ENCODE data around the gene PPP1R11. TPM values are rescaled to one million over a fixed set of nuclear protein-coding genes. Genes with fewer than 3 reads are reported as not detected.

The PPP1R11 gene
- total and polyA plus RNA-seq, 2 of the 13 experiments (the other 11 are each of a cell fraction or from before 2014, with no cell fraction given) = 32.1 to 58.9 TPM

DNA sequence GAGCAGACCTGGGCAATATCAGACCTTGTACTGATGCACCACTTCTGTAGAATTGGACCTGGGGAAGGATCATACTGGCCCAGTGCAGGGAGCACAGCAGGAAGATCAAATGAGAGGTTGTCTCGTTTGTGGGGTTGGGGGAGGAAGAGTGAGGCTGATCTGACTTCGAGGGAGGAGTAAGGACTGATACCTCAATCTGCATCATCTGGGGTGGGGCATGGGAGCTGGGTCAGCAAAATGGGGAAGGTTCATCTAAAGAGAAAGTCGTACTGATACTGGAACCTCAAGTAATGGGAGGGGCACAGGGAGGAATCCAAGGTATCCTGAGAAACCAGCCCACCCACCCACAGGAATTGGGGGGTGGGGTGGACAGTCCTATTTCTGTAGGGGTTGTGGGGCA lies 4.9 kb downstream of the PPP1R11 start (continued):
- TF ChIP-seq ZNF207 (IDR thresholded peaks at IDR 0.05; ENCODE audit: borderline replicate concordance) (no peak), HNRNPLL (IDR thresholded peaks at IDR 0.05; ENCODE audit: low read depth, low read length, poor library complexity, severe bottlenecking) (no peak), RXRB (CRISPR knock-in tag; IDR thresholded peaks at IDR 0.05; ENCODE audit: borderline replicate concordance) (no peak), ZNF724P (CRISPR knock-in tag; IDR thresholded peaks at IDR 0.05; ENCODE audit: borderline replicate concordance) (no peak)

DNA sequence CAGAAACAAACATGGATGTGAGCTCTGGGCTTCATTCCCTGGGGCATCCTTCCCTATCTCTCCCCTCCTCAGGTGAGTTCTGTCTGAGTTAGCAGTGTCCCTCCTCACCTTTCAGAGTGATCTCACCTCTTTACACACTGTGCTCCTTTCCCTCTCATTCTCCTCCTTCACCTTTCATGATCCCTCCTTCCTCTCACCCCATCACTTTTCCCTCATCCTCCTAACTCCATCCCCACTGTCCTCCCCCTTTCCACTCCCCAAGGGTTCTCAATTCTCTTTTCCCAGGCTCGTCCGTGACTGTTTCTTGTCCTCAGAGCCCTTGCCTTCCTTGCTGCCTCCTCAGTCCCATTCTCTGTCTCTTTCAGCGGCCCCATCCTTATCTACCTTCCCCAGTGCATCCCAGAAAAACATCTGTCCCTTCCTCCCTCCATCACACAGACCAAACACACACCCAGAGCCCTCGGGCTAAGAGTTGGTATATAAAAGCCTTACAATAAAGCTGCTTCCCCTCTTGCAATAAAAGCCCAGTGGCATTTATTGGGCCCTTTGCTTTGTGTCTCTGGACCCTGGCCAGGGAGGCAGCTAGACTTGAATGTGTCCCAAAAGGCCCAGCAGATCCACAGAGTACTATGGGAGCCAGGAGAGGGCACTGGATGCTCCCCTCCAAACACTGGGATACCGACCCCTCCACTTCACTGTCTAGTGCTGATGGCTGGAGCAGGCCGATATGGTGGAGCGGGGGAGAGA lies 6.7 kb downstream of the PPP1R11 start:
- Histone ChIP-seq H3K27me3 (ENCODE audit: control insufficient read depth in 1 of 2, insufficient read depth in 2 of 2, low read length in 2 of 2) (peaks cover under 1 to 34% of the 10 kb centered on the region in 2 experiments; a peak in 4 of 5 replicates), H3K79me2 (ENCODE audit: insufficient read depth, low read length) (no peaks in the 10 kb centered on the region), H4K20me1 (ENCODE audit: insufficient read depth, low read length) (no peaks in the 10 kb centered on the region), H3K36me3 (replicated peaks in 1 of 2; ENCODE audit: control insufficient read depth in 1 of 2, insufficient read depth in 2 of 2, low read length in 2 of 2) (peaks cover 0 to 6% of the 10 kb centered on the region in 2 experiments; a peak in 2 of 5 replicates), H3K27ac (ENCODE audit: extremely low read length, insufficient read depth, low read length) (no peak overlapping the region), H3K9ac (ENCODE audit: insufficient read depth, low read depth, low read length) (no peak overlapping the region), H3K4me1 (ENCODE audit: insufficient read depth, low read length) (peaks cover 48% of the 10 kb centered on the region), H3K4me2 (ENCODE audit: low read depth, low read length) (peak overlapping the region; percentile 95; the same call in 1 of the 2 replicates), H3K9me3 (ENCODE audit: low read length) (no peaks in the 10 kb centered on the region), H3K4me3 (replicated peaks in 1 of 3; ENCODE audit: insufficient read depth in 1 of 3, low read depth in 2 of 3, low read length in 3 of 3) (peak overlapping the region in 1 of 3 experiments; percentile 77; a peak in 1 of 6 replicates), H2AFZ (ENCODE audit: low read length) (no peak overlapping the region)
- ATAC-seq = no peak
- no peak for TF ChIP-seq HMG20B (CRISPR knock-in tag; conservative IDR thresholded peaks at IDR 0.05)
- TF ChIP-seq, protein P1, sequence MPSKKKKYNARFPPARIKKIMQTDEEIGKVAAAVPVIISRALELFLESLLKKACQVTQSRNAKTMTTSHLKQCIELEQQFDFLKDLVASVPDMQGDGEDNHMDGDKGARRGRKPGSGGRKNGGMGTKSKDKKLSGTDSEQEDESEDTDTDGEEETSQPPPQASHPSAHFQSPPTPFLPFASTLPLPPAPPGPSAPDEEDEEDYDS (CRISPR knock-in tag; IDR thresholded peaks at IDR 0.05) = no peak
- no peak for TF ChIP-seq SP140L (CRISPR knock-in tag; IDR thresholded peaks at IDR 0.05; ENCODE audit: borderline replicate concordance)
- TF ChIP-seq SIN3A (IDR thresholded peaks at IDR 0.05; ENCODE audit: borderline replicate concordance, low read depth, low read length) = no peak
- TF ChIP-seq, protein P2, sequence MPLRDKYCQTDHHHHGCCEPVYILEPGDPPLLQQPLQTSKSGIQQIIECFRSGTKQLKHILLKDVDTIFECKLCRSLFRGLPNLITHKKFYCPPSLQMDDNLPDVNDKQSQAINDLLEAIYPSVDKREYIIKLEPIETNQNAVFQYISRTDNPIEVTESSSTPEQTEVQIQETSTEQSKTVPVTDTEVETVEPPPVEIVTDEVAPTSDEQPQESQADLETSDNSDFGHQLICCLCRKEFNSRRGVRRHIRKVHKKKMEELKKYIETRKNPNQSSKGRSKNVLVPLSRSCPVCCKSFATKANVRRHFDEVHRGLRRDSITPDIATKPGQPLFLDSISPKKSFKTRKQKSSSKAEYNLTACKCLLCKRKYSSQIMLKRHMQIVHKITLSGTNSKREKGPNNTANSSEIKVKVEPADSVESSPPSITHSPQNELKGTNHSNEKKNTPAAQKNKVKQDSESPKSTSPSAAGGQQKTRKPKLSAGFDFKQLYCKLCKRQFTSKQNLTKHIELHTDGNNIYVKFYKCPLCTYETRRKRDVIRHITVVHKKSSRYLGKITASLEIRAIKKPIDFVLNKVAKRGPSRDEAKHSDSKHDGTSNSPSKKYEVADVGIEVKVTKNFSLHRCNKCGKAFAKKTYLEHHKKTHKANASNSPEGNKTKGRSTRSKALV (CRISPR knock-in tag; IDR thresholded peaks at IDR 0.05) = no peak
- BruUV-seq (replicated peaks) = no TSS peak
- no peak for FAIRE-seq
- in situ Hi-C loops (cut with HindIII; ENCODE audit: extremely low pct_ligation_motif_present, low pct_unique_long_range_greater_than_20kb) (no loop called here), intact Hi-C loops (cut with micrococcal nuclease; ENCODE audit: unreplicated experiment) (no loop called here)
- no peak for DNase-seq (ENCODE audit: low spot score)
- 67% methylated on average over 7 of the region's 7 CpGs for WGBS (ENCODE audit: low lambda C conversion rate)
- POLR2A ChIA-PET = no interaction called here
- CTCF ChIA-PET (ENCODE audit: low intra/inter-chr PET ratio, low total read pairs) = interaction anchor here (1.3 kb wide), 1 partner anchor 96 kb away, joined by 4 read pairs; no protein-coding TSS in a partner anchor
